Measurements from ENCODE around the gene DNMT3B. TPM values are rescaled to one million over a fixed set of nuclear protein-coding genes. Genes with fewer than 3 reads are reported as not detected.
A peak's percentile ranks its signal among the peaks of the same experiment; 100 is the strongest.

Gene DNMT3B
- total and polyA plus RNA-seq, 9 of the 15 experiments (the other 6 are each of a cell fraction or from before 2014, with no cell fraction given) = 9.3 to 74.8 (median 49.1) TPM

DNA sequence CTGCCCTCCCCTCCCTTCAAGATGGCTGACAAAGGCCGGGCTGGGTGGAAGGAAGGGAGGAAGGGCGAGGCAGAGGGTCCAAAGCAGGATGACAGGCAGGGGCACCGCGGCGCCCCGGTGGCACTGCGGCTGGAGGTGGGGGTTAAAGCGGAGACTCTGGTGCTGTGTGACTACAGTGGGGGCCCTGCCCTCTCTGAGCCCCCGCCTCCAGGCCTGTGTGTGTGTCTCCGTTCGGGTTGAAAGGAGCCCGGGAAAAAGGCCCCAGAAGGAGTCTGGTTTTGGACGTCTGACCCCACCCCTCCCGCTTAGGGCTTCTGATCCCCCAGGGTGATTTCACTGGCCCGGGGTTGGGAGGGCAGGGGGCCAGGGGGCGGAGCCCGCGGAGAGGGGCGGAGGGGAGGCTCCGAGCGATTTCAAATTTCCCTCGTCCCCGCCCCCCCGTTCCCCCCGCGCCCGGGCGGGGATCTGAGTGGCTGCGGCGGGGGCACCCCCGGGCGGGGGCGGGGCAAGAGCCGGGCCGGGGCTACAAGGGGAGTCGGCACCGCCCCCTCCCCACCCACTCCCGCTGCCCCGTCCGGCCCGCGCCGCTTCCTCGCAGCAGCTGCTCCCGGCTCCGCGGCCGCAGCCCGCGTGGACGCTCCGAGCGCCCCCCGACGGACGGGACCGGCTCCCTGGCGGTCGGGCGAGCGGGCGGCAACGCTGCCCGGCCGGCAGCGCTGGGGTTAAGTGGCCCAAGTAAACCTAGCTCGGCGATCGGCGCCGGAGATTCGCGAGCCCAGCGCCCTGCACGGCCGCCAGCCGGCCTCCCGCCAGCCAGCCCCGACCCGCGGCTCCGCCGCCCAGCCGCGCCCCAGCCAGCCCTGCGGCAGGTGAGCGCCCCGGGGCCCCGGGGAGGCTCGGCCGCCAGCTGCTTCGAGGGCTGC, at the start of gene DNMT3B (continued):
- TF ChIP-seq TFAP4 (CRISPR knock-in tag; IDR thresholded peaks at IDR 0.05; ENCODE audit: borderline replicate concordance) (peak; percentile 45), ZC3H4 (CRISPR knock-in tag; IDR thresholded peaks at IDR 0.05; ENCODE audit: borderline replicate concordance) (peak; percentile 66; the same call in 1 of the 2 replicates), ETS1 (conservative IDR thresholded peaks at IDR 0.05; ENCODE audit: control insufficient read depth, low read depth, low read length) (peak; percentile 71; the same call in 1 of the 2 replicates), ZNF12 (CRISPR knock-in tag; IDR thresholded peaks at IDR 0.05) (0 out of 2 replicates have a peak, but pooled peaks have one; percentile 40), TEAD4 (IDR thresholded peaks at IDR 0.05; ENCODE audit: low read length) (0 out of 2 replicates have a peak, but pooled peaks have one; percentile 5), TEAD4 (CRISPR knock-in tag; IDR thresholded peaks at IDR 0.05; ENCODE audit: borderline replicate concordance) (no peak), YY1 (IDR thresholded peaks at IDR 0.05; ENCODE audit: borderline replicate concordance in 1 of 3, control insufficient read depth in 1 of 3, extremely low read depth in 1 of 3, insufficient read depth in 3 of 3, insufficient read length in 1 of 3, insufficient replicate concordance in 2 of 3, low read depth in 1 of 3, low read length in 2 of 3) (peak; percentile 53 to 93 (median 80)), MTA3 (IDR thresholded peaks at IDR 0.05; ENCODE audit: borderline replicate concordance) (no peak; the same call in 1 of the 2 replicates), MBD2 (IDR thresholded peaks at IDR 0.05; ENCODE audit: borderline replicate concordance, low read depth) (no peak), SUPT5H (IDR thresholded peaks at IDR 0.05) (peak; percentile 73), ZC3H11A (IDR thresholded peaks at IDR 0.05; ENCODE audit: low read depth, low read length) (no peak), SP1 (CRISPR knock-in tag; IDR thresholded peaks at IDR 0.05) (peak; percentile 47; the same call in 1 of the 2 replicates), ZNF174 (CRISPR knock-in tag; IDR thresholded peaks at IDR 0.05) (no peak), PPARD (CRISPR knock-in tag; IDR thresholded peaks at IDR 0.05) (no peak), ZNF253 (CRISPR knock-in tag; conservative IDR thresholded peaks at IDR 0.05) (no peak), POLR2A (conservative IDR thresholded peaks at IDR 0.05) (peak; percentile 72), EP400 (IDR thresholded peaks at IDR 0.05) (peak; percentile 31; the same call in 1 of the 2 replicates), SLC30A9 (CRISPR knock-in tag; IDR thresholded peaks at IDR 0.05) (no peak), EWSR1 (IDR thresholded peaks at IDR 0.05; ENCODE audit: borderline replicate concordance, low read depth, partially characterized antibody) (no peak), E2F6 (IDR thresholded peaks at IDR 0.05; ENCODE audit: borderline replicate concordance in 1 of 2, extremely low read depth in 1 of 2, insufficient read depth in 1 of 2, insufficient read length in 1 of 2, low read depth in 1 of 2, low read length in 1 of 2, poor library complexity in 1 of 2, severe bottlenecking in 1 of 2) (peak; percentile 43 to 88), TCF3 (CRISPR knock-in tag; IDR thresholded peaks at IDR 0.05) (0 out of 2 replicates have a peak, but pooled peaks have one; percentile 18), SMAD1 (IDR thresholded peaks at IDR 0.05; ENCODE audit: low read depth, low read length, partially characterized antibody) (no peak)
- TF ChIP-seq, protein P1, sequence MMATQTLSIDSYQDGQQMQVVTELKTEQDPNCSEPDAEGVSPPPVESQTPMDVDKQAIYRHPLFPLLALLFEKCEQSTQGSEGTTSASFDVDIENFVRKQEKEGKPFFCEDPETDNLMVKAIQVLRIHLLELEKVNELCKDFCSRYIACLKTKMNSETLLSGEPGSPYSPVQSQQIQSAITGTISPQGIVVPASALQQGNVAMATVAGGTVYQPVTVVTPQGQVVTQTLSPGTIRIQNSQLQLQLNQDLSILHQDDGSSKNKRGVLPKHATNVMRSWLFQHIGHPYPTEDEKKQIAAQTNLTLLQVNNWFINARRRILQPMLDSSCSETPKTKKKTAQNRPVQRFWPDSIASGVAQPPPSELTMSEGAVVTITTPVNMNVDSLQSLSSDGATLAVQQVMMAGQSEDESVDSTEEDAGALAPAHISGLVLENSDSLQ (IDR thresholded peaks at IDR 0.05) = peak; percentile 45; the same call in 1 of the 2 replicates

All from K562 (cell line).